Head of caudate nucleus (tissue), 42 donors: ENCODE data around the gene SMCHD1.
"Not testable (repeated sequence)": the region's sequence is repeated elsewhere in the genome, so short reads cannot be mapped to it uniquely, and the experiment has no call there.

Experiments used
- DNase-seq, 42 donors: peaks; one replicate each; pipeline versions ENCODE4 v3.0.0 to v3.0.0-alpha.2; 2020 to 2021; ENCODE audit warnings: mixed read lengths in 7 of 42
- intact Hi-C: fragments of 100-400 bp; cut with DNase I; formaldehyde crosslinking; loops from one replicate; pipeline ENCODE4 v1.15.0; 2022

SMCHD1 gene

DNA sequence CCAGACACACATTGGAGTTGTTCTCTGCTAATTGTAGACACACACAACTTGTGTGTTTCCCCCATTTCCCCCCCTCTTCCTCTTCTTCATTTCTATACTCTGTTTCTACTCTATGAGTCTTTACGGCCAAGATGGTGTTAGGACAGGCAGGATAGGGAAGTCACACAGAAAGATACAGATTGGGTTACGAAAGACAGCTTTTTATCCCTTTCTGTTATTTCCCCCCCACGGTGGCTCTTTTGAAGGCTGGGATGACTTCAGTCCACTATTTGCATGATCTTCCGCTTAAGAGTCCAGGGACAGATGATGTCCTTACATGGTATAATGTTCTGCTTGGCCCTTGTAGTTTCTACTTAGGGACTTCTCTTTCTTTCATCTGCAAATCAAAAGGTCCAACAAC, 189.6 kb downstream of the SMCHD1 start:
- intact Hi-C loops: no loop called here

DNA sequence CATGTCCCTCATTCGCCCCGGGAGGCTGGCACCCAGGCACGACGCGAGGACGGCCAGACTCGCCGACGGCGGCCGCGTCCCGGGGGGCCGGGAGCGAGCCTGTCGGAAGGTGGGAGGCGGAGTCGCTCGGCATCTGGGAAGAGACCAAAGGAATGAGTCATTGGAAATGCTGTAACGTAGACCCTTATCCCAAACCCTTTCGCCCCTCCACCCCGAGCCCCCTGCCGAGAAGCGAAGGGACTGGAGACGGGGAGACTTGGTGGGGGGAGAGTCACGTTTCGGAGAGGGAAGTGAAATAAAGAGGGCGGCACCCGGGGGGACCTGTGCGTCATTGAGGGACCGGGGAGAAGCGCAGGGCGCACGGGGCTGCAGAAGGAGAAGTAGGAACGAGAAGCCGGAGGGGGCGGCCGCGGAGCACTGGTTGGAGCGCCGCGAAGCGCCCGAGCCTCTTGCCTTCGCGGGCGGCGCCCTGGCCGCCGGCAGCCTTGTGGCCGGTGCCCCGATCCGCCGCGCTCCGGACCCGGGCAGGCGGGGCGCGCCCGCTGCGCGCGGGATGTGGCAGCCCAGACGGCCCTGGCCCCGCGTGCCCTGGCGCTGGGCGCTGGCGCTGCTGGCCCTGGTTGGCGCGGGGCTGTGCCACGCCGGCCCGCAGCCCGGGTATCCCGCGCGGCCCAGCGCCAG, 191.2 kb downstream of the SMCHD1 start, which contains the start of gene EMILIN2:
Gene EMILIN2, plus strand, starts transcription at position 371 of the 681 bp plus-strand sequence. Its CDS starts 183 bp downstream, at position 554.
- intact Hi-C loops: no loop called here
- peak in 7 of 42 donors; percentile 11 to 52 (median 29) for DNase-seq

More for the DNA sequence above, 189.6 kb downstream of the SMCHD1 start:
- DNase-seq: peak in 1 of 42 donors; percentile 18

DNA sequence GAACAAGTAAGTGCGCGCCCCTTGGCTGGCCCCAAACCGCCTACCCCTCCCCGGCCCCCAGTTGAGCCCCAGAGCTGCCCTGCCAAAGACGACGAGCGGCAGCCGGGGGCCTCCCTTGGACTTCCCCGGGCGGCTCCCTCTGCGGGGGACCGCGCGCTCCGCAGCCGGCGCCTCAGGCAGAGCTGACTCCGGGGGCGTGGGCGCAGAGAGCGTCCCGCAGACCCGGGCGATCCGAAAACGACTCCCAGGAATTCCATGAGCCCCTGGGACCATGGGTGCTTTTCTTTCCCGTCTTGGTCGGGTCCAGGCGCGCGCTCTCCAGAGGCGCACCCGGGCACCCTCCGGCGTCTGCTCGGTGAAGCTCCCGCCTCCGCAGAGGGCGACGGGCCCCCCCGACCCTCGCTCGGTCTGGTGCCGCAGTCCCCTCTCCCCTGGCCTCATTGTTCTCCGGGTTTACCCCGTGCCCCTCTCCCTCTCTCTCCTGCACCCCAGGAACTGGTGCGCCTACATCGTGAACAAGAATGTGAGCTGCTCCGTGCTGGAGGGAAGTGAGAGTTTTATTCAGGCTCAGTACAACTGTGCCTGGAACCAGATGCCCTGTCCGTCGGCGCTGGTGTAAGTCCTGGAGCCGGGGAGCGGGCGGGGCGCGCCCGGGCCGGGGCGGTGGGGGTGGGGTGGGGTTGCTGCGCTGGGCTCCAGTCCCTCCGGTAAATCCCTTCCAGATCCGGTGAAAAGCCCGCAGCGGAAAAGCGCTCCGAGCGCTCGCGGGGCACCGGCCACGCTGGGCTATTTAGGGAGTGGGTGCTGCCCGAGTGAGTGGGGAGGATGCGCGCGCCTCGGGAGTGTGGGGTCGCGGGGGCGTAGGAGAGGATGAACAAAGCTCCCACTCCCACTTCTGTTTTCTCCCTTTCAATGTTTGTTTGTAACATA, 192.1 kb downstream of the SMCHD1 start:
- intact Hi-C loops: no loop called here
- peak in 4 of 42 donors; percentile 4 to 40 (median 12) for DNase-seq

DNA sequence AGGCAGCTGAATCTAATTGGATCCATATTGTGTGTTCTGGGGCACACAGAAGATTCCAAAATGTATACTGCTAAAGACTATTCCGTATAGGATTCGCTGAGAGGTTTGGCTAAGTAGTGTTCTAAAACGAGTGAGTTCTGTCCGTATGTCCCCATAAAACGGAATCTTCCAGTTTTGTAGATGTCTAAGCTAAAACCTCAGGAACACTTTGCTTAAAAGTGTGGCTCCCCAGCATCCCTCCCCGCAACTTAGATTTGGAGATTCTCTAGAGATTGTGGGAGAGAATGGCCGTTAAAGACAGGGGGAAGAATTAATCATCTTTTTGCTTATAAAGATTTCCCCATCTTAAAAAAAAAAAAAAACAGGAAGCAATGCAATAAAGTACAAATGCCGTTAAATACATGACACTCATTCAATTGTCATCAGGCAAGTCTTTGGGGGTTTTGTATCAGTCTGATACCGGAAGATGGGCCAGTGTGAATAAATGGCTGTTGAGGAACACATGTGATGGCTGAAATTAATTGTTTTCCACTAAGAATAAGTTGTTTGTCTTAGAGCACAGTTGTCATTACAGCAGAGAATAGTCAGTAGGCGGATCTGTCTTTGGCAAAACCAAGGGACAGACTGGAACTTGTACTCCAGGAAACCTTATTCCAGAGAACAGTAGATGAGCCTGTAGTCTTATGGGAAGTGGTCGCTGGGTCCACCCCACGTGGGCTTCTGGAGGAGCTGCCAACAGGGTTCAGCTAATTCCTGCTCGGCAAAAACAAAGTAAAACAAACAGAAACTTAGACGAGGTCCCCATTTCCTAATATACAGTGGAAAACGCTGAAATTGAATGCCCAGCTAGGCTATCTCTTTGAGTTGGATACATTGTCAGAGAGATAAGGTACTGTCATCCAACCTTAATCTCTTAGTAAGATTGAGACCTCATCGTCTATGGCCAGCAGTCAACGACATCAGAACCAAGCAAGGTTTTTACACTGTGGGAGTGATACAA, 193.0 kb downstream of the SMCHD1 start:
- peak in 1 of 42 donors; percentile 25 for DNase-seq
- intact Hi-C loops: no loop called here

DNA sequence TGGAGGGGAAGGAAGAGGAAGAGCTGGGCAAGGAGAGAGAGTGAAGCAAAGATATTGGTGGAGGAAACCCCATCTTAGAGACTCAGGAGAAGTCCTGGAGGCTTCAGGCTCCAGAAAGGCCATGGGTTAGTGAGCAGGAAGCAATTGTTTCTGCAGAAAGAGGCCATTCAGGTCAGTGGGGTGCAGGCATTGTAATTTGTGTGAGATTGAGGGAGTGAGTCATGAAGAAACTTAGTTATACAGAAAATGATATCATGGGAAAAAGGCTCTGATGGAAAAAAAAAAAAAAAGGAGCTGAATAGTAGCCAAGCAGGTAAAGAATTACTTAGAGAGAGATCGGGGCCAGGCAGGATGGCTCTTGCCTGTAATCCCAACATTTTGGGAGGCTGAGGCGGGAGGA, 195.3 kb downstream of the SMCHD1 start:
- no peak for DNase-seq
- intact Hi-C loops: no loop called here

DNA sequence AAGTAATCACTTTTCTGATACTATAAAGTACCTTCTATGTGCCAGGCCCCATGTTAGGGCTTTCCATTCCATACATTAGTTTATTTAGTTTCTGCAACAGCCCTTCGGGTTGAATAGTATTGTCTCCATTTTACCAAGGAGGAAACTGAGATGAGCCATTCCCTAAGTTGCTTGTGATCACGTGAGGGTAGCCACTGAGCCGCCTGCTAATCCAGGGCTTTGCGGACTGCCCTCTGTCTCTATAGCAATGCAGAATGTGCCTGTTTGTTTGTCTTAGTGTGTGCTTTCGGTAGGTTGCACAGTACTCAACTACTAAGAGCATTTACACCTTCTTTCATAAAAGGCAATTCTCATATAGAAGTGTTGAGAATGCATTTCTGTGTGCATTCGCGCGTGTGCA, 196.2 kb downstream of the SMCHD1 start:
- DNase-seq: no peak
- intact Hi-C loops: no loop called here

DNA sequence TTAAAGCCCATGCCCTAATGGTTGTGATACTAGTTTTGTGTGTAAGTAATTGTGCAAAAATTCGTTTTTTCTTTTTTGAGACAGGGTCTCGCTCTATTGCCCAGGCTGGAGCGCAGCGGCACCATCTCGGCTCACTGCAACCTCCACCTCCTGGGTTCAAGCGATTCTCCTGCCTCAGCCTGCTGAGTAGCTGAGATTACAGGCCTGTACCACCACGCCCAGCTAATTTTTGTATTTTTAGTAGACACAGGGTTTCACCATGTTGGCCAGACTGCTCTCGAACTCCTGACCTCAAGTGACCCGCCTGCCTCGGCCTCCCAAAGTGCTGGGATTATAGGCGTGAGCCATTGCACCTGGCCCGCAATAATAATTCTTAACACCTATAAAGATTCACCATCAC, 196.9 kb downstream of the SMCHD1 start:
- intact Hi-C loops, DNase-seq: not testable (repeated sequence)

DNA sequence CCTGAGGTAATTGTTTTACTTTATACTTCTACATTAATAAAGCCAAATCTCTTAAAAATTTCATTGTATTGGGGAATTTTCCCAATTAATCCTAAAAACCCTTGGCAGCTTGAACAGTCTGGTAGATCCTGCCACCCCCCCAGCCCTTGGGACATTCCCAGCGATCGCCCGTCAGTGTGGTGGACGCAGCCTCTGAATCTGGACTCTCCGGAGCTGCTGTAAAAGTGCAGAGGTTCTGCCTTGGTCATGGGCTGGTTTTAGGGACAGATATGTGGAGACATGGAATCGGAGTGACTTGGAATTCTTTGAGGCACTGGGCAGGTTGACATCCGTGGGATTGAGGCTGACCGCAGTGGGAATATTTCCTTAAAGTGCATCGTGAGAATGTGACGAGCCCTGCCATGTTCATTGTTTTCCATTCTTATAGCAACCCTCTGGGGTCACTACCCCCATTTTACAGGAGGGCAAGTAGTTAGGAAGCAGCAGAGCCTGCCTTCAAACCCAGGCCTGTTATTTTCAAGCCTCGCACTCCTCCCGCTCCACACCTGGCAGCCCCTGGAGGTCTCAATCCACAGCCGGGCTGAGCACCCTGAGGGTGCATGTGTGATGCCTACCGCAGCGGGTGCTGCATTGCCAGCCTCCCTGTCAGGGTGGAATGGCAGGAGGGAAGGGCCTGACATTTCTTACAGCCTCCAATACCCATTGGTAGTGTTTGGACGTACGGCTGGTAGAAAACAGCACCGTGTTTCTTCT, 197.8 kb downstream of the SMCHD1 start:
- intact Hi-C loops: no loop called here
- DNase-seq: no peak

DNA sequence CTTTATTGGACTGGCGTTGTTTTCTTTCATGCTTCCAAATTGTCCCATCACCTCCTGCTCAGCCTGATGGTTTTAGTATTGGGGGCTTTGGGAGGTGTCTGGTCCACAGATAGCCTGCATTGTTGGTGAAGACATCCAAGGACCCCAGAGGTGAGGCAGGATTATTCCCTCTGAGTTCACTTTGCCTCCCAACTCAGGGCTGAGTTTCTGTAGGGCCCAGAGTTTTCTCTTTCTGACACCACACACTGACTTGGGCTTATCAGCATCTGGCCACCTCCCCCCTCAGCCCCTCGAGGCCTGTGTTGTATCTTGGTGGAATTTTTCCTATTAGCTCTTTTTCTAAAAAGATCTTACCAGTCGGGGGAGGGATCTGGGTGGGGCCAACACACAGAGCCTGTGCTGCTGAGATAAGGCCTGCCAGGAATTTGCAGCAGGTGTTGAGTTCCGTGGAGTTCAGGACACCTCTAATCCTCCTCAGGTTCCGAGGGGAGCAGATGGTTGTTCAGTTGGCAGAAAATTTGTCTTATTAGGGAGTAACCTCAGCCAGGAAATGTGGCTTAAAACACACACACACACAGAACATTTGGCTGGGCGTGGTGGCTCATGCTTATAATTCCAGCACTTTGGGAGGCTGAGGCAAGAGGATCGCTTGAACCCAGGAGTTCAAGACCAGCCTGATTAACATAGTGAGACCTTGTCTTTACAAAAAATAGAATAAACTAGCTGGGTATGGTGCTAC, 198.6 kb downstream of the SMCHD1 start:
- DNase-seq: no peak
- intact Hi-C loops: no loop called here
